H9 (cell line): ENCODE measurements around the gene GYS1. TPM values are rescaled to one million over a fixed set of nuclear protein-coding genes. Genes with fewer than 3 reads are reported as not detected.

ENCODE experiments used
- DNase-seq: peaks from one replicate; pipeline ENCODE4 v3.0.0-alpha.2; 2017
- H2AFZ ChIP-seq: one replicate; pipeline ENCODE4 v1.6.1; 2013; ENCODE audit warnings: mild to moderate bottlenecking, low read length, control low read depth, moderate library complexity
- H2AK5ac ChIP-seq: 2 replicates; pipeline ENCODE4 v1.6.1; 2013; ENCODE audit warnings: low read length, control low read depth, mixed read lengths; ENCODE audit not compliant: insufficient read length
- H2BK120ac ChIP-seq: one replicate; pipeline ENCODE4 v1.6.1; 2013; ENCODE audit warnings: low read depth, mild to moderate bottlenecking, low read length, control low read depth, inconsistent platforms; ENCODE audit not compliant: poor library complexity, severe bottlenecking
- H2BK12ac ChIP-seq: 2 replicates; pipeline ENCODE4 v1.6.1; 2013; ENCODE audit warnings: low read length, control low read depth, mixed read lengths, low read depth; ENCODE audit not compliant: insufficient read length
- H2BK15ac ChIP-seq: 2 replicates; pipeline ENCODE4 v1.6.1; 2013; ENCODE audit warnings: low read depth, low read length, control low read depth
- H2BK20ac ChIP-seq: one replicate; pipeline ENCODE4 v1.6.1; 2013; ENCODE audit warnings: low read depth, mild to moderate bottlenecking, low read length, control low read depth, inconsistent platforms; ENCODE audit not compliant: poor library complexity, severe bottlenecking
- H2BK5ac ChIP-seq: 2 replicates; pipeline ENCODE4 v1.6.1; 2013; ENCODE audit warnings: low read length, control low read depth, mixed read lengths; ENCODE audit not compliant: insufficient read length
- H3K14ac ChIP-seq: 2 replicates; pipeline ENCODE4 v1.6.1; 2013; ENCODE audit warnings: low read length, control low read depth; ENCODE audit not compliant: insufficient read depth
- H3K18ac ChIP-seq: 2 replicates; pipeline ENCODE4 v1.6.1; 2013; ENCODE audit warnings: low read depth, mild to moderate bottlenecking, mixed read lengths, low read length, control low read depth; ENCODE audit not compliant: insufficient read length
- H3K23ac ChIP-seq: 2 replicates; pipeline ENCODE4 v1.6.1; 2013; ENCODE audit warnings: low read length, control low read depth, mixed read lengths, low read depth; ENCODE audit not compliant: insufficient read length
- H3K23me2 ChIP-seq: 2 replicates; pipeline ENCODE4 v1.6.1; 2013; ENCODE audit warnings: low read depth, mild to moderate bottlenecking, mixed read lengths, low read length, control low read depth; ENCODE audit not compliant: insufficient read length, poor library complexity, severe bottlenecking
- H3K27ac ChIP-seq: 2 replicates; pipeline ENCODE4 v1.5.1; 2013; ENCODE audit warnings: low read length, control low read depth, mixed read lengths, low read depth; ENCODE audit not compliant: insufficient read length
- H3K27me3 ChIP-seq: 2 replicates; pipeline ENCODE4 v1.6.1; 2013; ENCODE audit warnings: low read length, control low read depth, inconsistent platforms; ENCODE audit not compliant: insufficient read depth
- H3K4ac ChIP-seq: 2 replicates; pipeline ENCODE4 v1.6.1; 2013; ENCODE audit warnings: low read depth, mild to moderate bottlenecking, control low read depth, inconsistent platforms, low read length, moderate library complexity
- H3K4me1 ChIP-seq: 2 replicates; pipeline ENCODE4 v1.6.1; 2013; ENCODE audit warnings: low read length, control low read depth, inconsistent platforms; ENCODE audit not compliant: insufficient read depth
- H3K4me2 ChIP-seq: 2 replicates; pipeline ENCODE4 v1.6.1; 2013; ENCODE audit warnings: low read length, control low read depth, mixed read lengths; ENCODE audit not compliant: insufficient read length, insufficient read depth
- H3K56ac ChIP-seq: 2 replicates; pipeline ENCODE4 v1.6.1; 2013; ENCODE audit warnings: low read depth, mild to moderate bottlenecking, mixed read lengths, low read length, control low read depth; ENCODE audit not compliant: insufficient read length
- H3K79me1 ChIP-seq: 2 replicates; pipeline ENCODE4 v1.6.1; 2013; ENCODE audit warnings: low read depth, mild to moderate bottlenecking, moderate library complexity, low read length, control low read depth, inconsistent platforms; ENCODE audit not compliant: insufficient read depth, poor library complexity, severe bottlenecking
- H3K79me2 ChIP-seq: 2 replicates; pipeline ENCODE4 v1.6.1; 2013; ENCODE audit warnings: low read length, control low read depth, inconsistent platforms; ENCODE audit not compliant: insufficient read depth
- H3K9ac ChIP-seq: 2 replicates; pipeline ENCODE4 v1.6.1; 2013; ENCODE audit warnings: low read length, control low read depth, mixed read lengths; ENCODE audit not compliant: insufficient read length; ENCODE audit errors: extremely low read depth
- H3K9me3 ChIP-seq: one replicate; pipeline ENCODE4 v1.6.1; 2013; ENCODE audit warnings: low read depth, low read length, inconsistent platforms; ENCODE audit not compliant: control insufficient read depth
- H3T11ph ChIP-seq: one replicate; pipeline ENCODE4 v1.6.1; 2013; ENCODE audit warnings: mild to moderate bottlenecking, low read length, control low read depth, inconsistent platforms
- H4K20me1 ChIP-seq: one replicate; pipeline ENCODE4 v1.6.1; 2013; ENCODE audit not compliant: control insufficient read depth, insufficient read length, insufficient read depth
- H4K5ac ChIP-seq: 2 replicates; pipeline ENCODE4 v1.6.1; 2013; ENCODE audit warnings: low read depth, mild to moderate bottlenecking, mixed read lengths, low read length, control low read depth; ENCODE audit not compliant: insufficient read length
- H4K8ac ChIP-seq: replicated peaks from 2 replicates; pipeline ENCODE4 v1.6.1; 2013; ENCODE audit warnings: low read length, control low read depth, mixed read lengths, low read depth; ENCODE audit not compliant: insufficient read length
- H4K91ac ChIP-seq: 2 replicates; pipeline ENCODE4 v1.6.1; 2013; ENCODE audit warnings: low read depth, mild to moderate bottlenecking, moderate library complexity, mixed read lengths, low read length, control low read depth; ENCODE audit not compliant: insufficient read length
- H3K27ac Mint-ChIP-seq, 3 experiments: 2 replicates in 2 of 3; 3 replicates in 1 of 3; pipeline ENCODE4 v1.8.0; 2020 to 2021; ENCODE audit warnings: mixed read lengths in 3 of 3, mild to moderate bottlenecking in 1 of 3, moderate library complexity in 1 of 3
- H3K27me3 Mint-ChIP-seq: 2 replicates; pipeline ENCODE4 v1.8.0; 2021; ENCODE audit warnings: low read depth, mild to moderate bottlenecking, moderate library complexity, mixed read lengths
- H3K36me3 Mint-ChIP-seq, 3 experiments: 2 replicates in 2 of 3; 3 replicates in 1 of 3; pipeline ENCODE4 v1.8.0; 2020 to 2021; ENCODE audit warnings: low read depth in 3 of 3, mixed read lengths in 3 of 3; ENCODE audit not compliant: insufficient read depth in 1 of 3
- H3K4me1 Mint-ChIP-seq, 2 experiments: 2 replicates each; pipeline ENCODE4 v1.8.0; 2020; ENCODE audit warnings: mixed read lengths in 2 of 2
- H3K4me3 Mint-ChIP-seq, 2 experiments: 2 replicates in 1 of 2; 3 replicates in 1 of 2; pipeline ENCODE4 v1.8.0; 2020 to 2021; ENCODE audit warnings: mild to moderate bottlenecking in 2 of 2, mixed read lengths in 2 of 2, moderate library complexity in 1 of 2
- H3K9me3 Mint-ChIP-seq, 2 experiments: 2 replicates in 1 of 2; 3 replicates in 1 of 2; pipeline ENCODE4 v1.8.0; 2020; ENCODE audit warnings: mild to moderate bottlenecking in 2 of 2, mixed read lengths in 2 of 2, moderate library complexity in 1 of 2
- WGBS: extraction: QIAGEN DNeasy Blood & Tissue Kit; methylation state at CpG from one replicate; pipeline ENCODE4 v1.1.7; 2013; ENCODE audit warnings: missing lambda C conversion rate, low lambda C conversion rate, mixed read lengths; ENCODE audit not compliant: insufficient read length; ENCODE audit errors: extremely low coverage; 5-methylcytosine and 5-hydroxymethylcytosine counted together
- total RNA-seq: library from RNA; stranded (reverse); gene quantifications from 2 replicates; pipeline ENCODE4 v1.2.1, GENCODE V29; 2021
- TF ChIP-seq, protein P1 (sequence below): fragments of 200-600 bp; sonication (generic); conservative IDR thresholded peaks from 3 replicates; pipeline ENCODE4 v1.8.0; 2021; ENCODE audit warnings: antibody characterized with exemption, mild to moderate bottlenecking

The GYS1 gene
- total RNA-seq, 1 experiment from 2014 or later: 44.3 TPM

DNA sequence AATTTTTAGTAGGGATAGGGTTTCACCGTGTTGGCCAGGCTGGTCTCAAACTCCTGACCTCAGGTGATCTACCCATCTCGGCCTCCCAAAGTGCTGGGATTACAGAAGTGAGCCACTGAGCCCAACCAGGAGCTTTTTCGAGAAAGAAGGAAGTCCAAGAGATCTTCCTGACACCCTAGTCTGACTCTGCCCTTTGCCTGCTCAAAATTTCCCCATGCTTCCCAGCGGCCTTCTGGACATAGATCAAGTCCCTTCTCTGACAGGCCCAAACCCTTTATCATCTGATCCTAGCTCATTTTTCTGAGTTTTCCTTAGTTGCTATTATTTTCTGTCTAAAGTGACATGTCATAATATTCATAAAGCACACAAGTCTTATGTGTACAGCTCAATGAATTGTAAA, 40.0 kb downstream of the GYS1 start:
- Histone ChIP-seq H4K20me1 (no peaks in the 10 kb centered on the region), H2BK120ac (no peak overlapping the region), H2BK15ac (no peak overlapping the region), H2BK5ac (no peak overlapping the region), H3K9me3 (no peaks in the 10 kb centered on the region), H3K4me2 (no peak overlapping the region), H3K27ac (no peak overlapping the region), H3T11ph (no peak overlapping the region), H3K79me2 (no peaks in the 10 kb centered on the region), H3K14ac (no peak overlapping the region), H3K79me1 (peaks cover 4% of the 10 kb centered on the region), H3K9ac (no peak overlapping the region), H4K5ac (no peak overlapping the region), H3K4ac (no peak overlapping the region), H3K27me3 (no peaks in the 10 kb centered on the region), H2BK20ac (no peak overlapping the region), H3K56ac (no peak overlapping the region), H4K91ac (no peak overlapping the region), H3K23me2 (peaks cover 8% of the 10 kb centered on the region), H2AFZ (no peak overlapping the region), H3K18ac (no peak overlapping the region), H2AK5ac (no peak overlapping the region), H3K4me1 (no peaks in the 10 kb centered on the region), H4K8ac (no peak overlapping the region), H3K23ac (no peak overlapping the region), H2BK12ac (no peak overlapping the region)
- WGBS: no CpG with 5 or more reads among the region's 4 CpGs
- Mint-ChIP-seq H3K27me3 (peaks cover 10% of the 10 kb centered on the region), H3K4me3 (no peak overlapping the region), H3K9me3 (no peaks in the 10 kb centered on the region; a peak in 1 of 5 replicates), H3K36me3 (peaks cover 16 to 29% (median 28%) of the 10 kb centered on the region in 3 experiments), H3K4me1 (peaks cover 14 to 15% of the 10 kb centered on the region in 2 experiments), H3K27ac (no peak overlapping the region; a peak in 1 of 7 replicates)
- TF ChIP-seq, protein P1, sequence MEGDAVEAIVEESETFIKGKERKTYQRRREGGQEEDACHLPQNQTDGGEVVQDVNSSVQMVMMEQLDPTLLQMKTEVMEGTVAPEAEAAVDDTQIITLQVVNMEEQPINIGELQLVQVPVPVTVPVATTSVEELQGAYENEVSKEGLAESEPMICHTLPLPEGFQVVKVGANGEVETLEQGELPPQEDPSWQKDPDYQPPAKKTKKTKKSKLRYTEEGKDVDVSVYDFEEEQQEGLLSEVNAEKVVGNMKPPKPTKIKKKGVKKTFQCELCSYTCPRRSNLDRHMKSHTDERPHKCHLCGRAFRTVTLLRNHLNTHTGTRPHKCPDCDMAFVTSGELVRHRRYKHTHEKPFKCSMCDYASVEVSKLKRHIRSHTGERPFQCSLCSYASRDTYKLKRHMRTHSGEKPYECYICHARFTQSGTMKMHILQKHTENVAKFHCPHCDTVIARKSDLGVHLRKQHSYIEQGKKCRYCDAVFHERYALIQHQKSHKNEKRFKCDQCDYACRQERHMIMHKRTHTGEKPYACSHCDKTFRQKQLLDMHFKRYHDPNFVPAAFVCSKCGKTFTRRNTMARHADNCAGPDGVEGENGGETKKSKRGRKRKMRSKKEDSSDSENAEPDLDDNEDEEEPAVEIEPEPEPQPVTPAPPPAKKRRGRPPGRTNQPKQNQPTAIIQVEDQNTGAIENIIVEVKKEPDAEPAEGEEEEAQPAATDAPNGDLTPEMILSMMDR: no peak
- no peak for DNase-seq
